ENCODE measurements around the gene SALL4.

DNA sequence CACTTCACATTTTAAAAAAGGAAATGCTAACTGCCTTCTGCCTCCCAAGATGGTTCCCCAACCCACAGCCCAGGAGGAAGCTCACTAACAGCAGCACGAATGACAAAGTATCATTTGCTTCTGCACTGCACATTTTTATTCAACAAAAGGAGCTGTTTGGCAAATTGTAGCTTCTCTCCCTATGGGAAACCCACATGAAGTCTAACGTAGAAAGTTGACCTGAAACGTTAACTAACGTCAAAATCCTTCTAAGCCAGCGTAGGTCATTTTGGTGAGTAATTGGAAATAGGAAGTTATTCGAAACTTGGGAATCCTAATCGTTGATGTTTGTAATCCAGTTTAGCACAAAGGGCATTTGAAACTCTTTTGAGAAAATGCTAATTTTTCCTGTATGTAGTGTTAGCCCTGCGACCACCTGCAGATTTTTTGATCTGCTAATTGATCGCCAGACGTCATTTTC is 2.9 kb downstream of the SALL4 start:
- TF ChIP-seq ZNF584 (CRISPR knock-in tag; IDR thresholded peaks at IDR 0.05; ENCODE audit: low read depth) (no peak), SUPT5H (IDR thresholded peaks at IDR 0.05) (no peak), ZNF184 (CRISPR knock-in tag; IDR thresholded peaks at IDR 0.05) (no peak), RNF2 (IDR thresholded peaks at IDR 0.05) (no peak), ATF1 (CRISPR knock-in tag; IDR thresholded peaks at IDR 0.05) (no peak), ATF1 (tag; IDR thresholded peaks at IDR 0.05) (no peak), ZNF23 (CRISPR knock-in tag; IDR thresholded peaks at IDR 0.05) (no peak), ZNF274 (IDR thresholded peaks at IDR 0.05; ENCODE audit: borderline replicate concordance, low read depth, low read length) (no peak), POLR2A (conservative IDR thresholded peaks at IDR 0.05) (no peak), RAD21 (CRISPR knock-in tag; conservative IDR thresholded peaks at IDR 0.05 in 1 of 2, IDR thresholded peaks at IDR 0.05 in 1 of 2) (no peak)
- TF ChIP-seq, protein P1, sequence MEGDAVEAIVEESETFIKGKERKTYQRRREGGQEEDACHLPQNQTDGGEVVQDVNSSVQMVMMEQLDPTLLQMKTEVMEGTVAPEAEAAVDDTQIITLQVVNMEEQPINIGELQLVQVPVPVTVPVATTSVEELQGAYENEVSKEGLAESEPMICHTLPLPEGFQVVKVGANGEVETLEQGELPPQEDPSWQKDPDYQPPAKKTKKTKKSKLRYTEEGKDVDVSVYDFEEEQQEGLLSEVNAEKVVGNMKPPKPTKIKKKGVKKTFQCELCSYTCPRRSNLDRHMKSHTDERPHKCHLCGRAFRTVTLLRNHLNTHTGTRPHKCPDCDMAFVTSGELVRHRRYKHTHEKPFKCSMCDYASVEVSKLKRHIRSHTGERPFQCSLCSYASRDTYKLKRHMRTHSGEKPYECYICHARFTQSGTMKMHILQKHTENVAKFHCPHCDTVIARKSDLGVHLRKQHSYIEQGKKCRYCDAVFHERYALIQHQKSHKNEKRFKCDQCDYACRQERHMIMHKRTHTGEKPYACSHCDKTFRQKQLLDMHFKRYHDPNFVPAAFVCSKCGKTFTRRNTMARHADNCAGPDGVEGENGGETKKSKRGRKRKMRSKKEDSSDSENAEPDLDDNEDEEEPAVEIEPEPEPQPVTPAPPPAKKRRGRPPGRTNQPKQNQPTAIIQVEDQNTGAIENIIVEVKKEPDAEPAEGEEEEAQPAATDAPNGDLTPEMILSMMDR (IDR thresholded peaks at IDR 0.05 in 2 of 3, conservative IDR thresholded peaks at IDR 0.05 in 1 of 3; ENCODE audit: insufficient read depth in 2 of 3, low read depth in 1 of 3, low read length in 3 of 3) = no peak
- TF ChIP-seq, protein P2, sequence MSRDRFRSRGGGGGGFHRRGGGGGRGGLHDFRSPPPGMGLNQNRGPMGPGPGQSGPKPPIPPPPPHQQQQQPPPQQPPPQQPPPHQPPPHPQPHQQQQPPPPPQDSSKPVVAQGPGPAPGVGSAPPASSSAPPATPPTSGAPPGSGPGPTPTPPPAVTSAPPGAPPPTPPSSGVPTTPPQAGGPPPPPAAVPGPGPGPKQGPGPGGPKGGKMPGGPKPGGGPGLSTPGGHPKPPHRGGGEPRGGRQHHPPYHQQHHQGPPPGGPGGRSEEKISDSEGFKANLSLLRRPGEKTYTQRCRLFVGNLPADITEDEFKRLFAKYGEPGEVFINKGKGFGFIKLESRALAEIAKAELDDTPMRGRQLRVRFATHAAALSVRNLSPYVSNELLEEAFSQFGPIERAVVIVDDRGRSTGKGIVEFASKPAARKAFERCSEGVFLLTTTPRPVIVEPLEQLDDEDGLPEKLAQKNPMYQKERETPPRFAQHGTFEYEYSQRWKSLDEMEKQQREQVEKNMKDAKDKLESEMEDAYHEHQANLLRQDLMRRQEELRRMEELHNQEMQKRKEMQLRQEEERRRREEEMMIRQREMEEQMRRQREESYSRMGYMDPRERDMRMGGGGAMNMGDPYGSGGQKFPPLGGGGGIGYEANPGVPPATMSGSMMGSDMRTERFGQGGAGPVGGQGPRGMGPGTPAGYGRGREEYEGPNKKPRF (IDR thresholded peaks at IDR 0.05; ENCODE audit: low read depth, low read length) = no peak

Data from K562 (cell line).